SJSA1 (cell line): Measurements from ENCODE around the gene C15orf61. TPM values are rescaled to one million over a fixed set of nuclear protein-coding genes. Genes with fewer than 3 reads are reported as not detected.

Source experiments
- DNase-seq, 2 experiments: peaks; one replicate each; pipeline ENCODE4 v3.0.0-alpha.2; 2015 to 2020; ENCODE audit warnings: low spot score in 2 of 2, low read depth in 1 of 2
- H3K27ac ChIP-seq: fragments of 250-450 bp; sonication (Bioruptor Pico); 2 replicates; pipeline ENCODE4 v1.5.1; 2020; ENCODE audit warnings: mild to moderate bottlenecking, moderate library complexity
- H3K27me3 ChIP-seq: fragments of 250-450 bp; sonication (Bioruptor Pico); replicated peaks from 2 replicates; pipeline ENCODE4 v1.5.1; 2020; ENCODE audit warnings: mild to moderate bottlenecking, moderate library complexity
- H3K36me3 ChIP-seq: fragments of 250-450 bp; sonication (Bioruptor Pico); 2 replicates; pipeline ENCODE4 v1.5.1; 2020; ENCODE audit warnings: mild to moderate bottlenecking
- H3K4me1 ChIP-seq: fragments of 250-450 bp; sonication (Bioruptor Pico); replicated peaks from 2 replicates; pipeline ENCODE4 v1.6.1; 2021; ENCODE audit warnings: mild to moderate bottlenecking
- H3K4me3 ChIP-seq: fragments of 250-450 bp; sonication (Bioruptor Pico); 2 replicates; pipeline ENCODE4 v1.5.1; 2020; ENCODE audit warnings: mild to moderate bottlenecking
- H3K9me3 ChIP-seq: fragments of 250-450 bp; sonication (Bioruptor Pico); replicated peaks from 2 replicates; pipeline ENCODE4 v1.5.1; 2020; ENCODE audit warnings: mild to moderate bottlenecking
- total RNA-seq: library from RNA; depleted of rRNA; stranded (reverse); fragments of >200 nt; shearing (Covaris generic); gene quantifications from 2 replicates; pipeline ENCODE4 v1.2.3, GENCODE V29; 2014

The C15orf61 gene
- total RNA-seq, 1 experiment from 2014 or later, result 3.1 TPM

DNA sequence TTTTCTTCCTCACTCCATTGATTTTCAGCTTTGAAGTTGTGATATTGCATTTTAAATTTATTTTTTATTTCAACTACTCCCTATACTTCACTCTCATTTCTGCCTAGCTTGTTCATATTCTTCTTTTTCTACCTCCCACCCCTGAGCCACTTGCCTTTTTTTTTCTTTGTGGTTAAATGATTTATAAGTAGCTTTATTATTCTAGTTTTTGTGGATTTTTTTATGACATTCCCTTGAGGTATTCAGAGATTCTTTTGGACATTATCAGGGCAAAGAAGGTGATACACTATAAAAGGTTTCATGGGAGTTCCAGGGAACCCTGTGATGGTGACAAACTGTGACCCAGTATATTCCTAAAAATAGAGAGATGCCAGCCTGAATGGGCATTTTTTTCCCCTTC is 3.3 kb downstream of the C15orf61 start:
- Histone ChIP-seq H3K27ac (no peak overlapping the region), H3K4me3 (no peak overlapping the region), H3K9me3 (no peaks in the 10 kb centered on the region), H3K4me1 (peaks cover 19% of the 10 kb centered on the region), H3K27me3 (no peaks in the 10 kb centered on the region), H3K36me3 (peaks cover 2% of the 10 kb centered on the region; the same call in 1 of the 2 replicates)
- DNase-seq, result no peak

- H3K9me3 ChIP-seq, result no peaks in the 10 kb centered on the region
- DNase-seq, result no peak
- H3K4me1 ChIP-seq, result no peaks in the 10 kb centered on the region
- H3K4me3 ChIP-seq, result no peak overlapping the region
- H3K27me3 ChIP-seq, result no peaks in the 10 kb centered on the region
- H3K27ac ChIP-seq, result no peak overlapping the region
- H3K36me3 ChIP-seq, result no peaks in the 10 kb centered on the region; the same call in 1 of the 2 replicates
Measured at GRCh38 chr15:67528513-67528912, 7.6 kb downstream of the C15orf61 start.

- no peaks in the 10 kb centered on the region for H3K27me3 ChIP-seq
- H3K4me3 ChIP-seq, result no peak overlapping the region
- no peaks in the 10 kb centered on the region; the same call in 1 of the 2 replicates for H3K36me3 ChIP-seq
- H3K27ac ChIP-seq, result no peak overlapping the region
- DNase-seq, result no peak
- no peaks in the 10 kb centered on the region for H3K9me3 ChIP-seq
- no peaks in the 10 kb centered on the region for H3K4me1 ChIP-seq
Measured at GRCh38 chr15:67531379-67531914, 10.5 kb downstream of the C15orf61 start.

- Histone ChIP-seq H3K36me3 (no peaks in the 10 kb centered on the region), H3K4me3 (no peak overlapping the region), H3K4me1 (no peaks in the 10 kb centered on the region), H3K9me3 (no peaks in the 10 kb centered on the region), H3K27ac (no peak overlapping the region), H3K27me3 (no peaks in the 10 kb centered on the region)
- no peak for DNase-seq
Measured at GRCh38 chr15:67533873-67534272, 12.9 kb downstream of the C15orf61 start.

GRCh38 chr15:67534360-67534759 is 13.4 kb downstream of the C15orf61 start:
- Histone ChIP-seq H3K27me3 (no peaks in the 10 kb centered on the region), H3K27ac (no peak overlapping the region), H3K4me1 (no peaks in the 10 kb centered on the region), H3K36me3 (no peaks in the 10 kb centered on the region), H3K4me3 (no peak overlapping the region), H3K9me3 (no peaks in the 10 kb centered on the region)
- no peak for DNase-seq

GRCh38 chr15:67537771-67538170 is 16.8 kb downstream of the C15orf61 start:
- H3K4me1 ChIP-seq, result peaks cover under 1% of the 10 kb centered on the region; the same call in 1 of the 2 replicates
- no peaks in the 10 kb centered on the region for H3K9me3 ChIP-seq
- no peak overlapping the region for H3K4me3 ChIP-seq
- H3K36me3 ChIP-seq, result peaks cover 6% of the 10 kb centered on the region; the same call in 1 of the 2 replicates
- no peaks in the 10 kb centered on the region for H3K27me3 ChIP-seq
- DNase-seq, result no peak
- no peak overlapping the region for H3K27ac ChIP-seq

GRCh38 chr15:67542420-67543347 is 21.8 kb downstream of the C15orf61 start, which contains the start of gene MAP2K5:
Gene MAP2K5, plus strand, starts transcription at chr15:67542703. Its CDS starts 633 bp downstream, at chr15:67543336.
- Histone ChIP-seq H3K4me1 (peaks cover 10% of the 10 kb centered on the region), H3K4me3 (peak within 1 kb of the TSS; percentile 84), H3K27me3 (no peaks in the 10 kb centered on the region), H3K36me3 (peaks cover 7% of the 10 kb centered on the region; the same call in 1 of the 2 replicates), H3K9me3 (no peaks in the 10 kb centered on the region), H3K27ac (peak within 1 kb of the TSS; percentile 64)
- peak; percentile 77 for DNase-seq

DNA sequence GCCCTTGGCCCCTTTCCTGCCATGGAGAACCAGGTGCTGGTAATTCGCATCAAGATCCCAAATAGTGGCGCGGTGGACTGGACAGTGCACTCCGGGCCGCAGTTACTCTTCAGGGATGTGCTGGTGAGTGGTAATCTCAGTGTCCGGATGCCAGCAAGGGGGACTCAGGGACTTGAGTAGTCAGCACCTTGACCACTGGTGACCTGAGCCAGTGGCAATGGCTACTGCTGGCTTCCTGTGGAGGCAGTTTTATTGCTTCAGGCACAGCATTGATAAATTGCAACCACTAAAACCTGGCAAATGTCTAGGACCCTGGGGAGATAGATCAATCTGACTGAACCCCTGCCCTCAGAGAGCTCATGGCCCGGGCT is 22.4 kb downstream of the C15orf61 start:
- Histone ChIP-seq H3K27ac (no peak overlapping the region), H3K9me3 (no peaks in the 10 kb centered on the region), H3K36me3 (peaks cover 7% of the 10 kb centered on the region; the same call in 1 of the 2 replicates), H3K27me3 (no peaks in the 10 kb centered on the region), H3K4me3 (peak overlapping the region; percentile 84), H3K4me1 (peaks cover 10% of the 10 kb centered on the region)
- no peak for DNase-seq

DNA sequence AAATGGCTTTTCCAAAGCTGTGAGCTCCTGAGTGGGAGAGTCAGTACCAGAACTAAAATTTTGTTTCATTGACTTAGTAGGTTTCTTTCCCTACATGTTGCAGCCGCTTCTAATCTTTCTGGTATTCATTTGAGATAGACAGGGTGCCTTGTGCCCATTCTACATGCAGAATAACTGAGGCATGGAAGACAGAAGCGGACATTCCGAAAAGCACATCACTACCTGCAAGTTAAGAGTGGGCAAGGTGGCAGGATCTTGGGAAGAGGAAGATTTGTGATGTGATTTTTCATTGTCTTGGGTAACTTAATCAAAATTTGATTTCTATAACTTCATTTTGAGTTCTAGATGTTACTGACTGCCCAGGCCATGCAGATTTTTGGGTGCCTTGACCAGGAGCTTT is 23.5 kb downstream of the C15orf61 start:
- no peak for DNase-seq
- peaks cover 10% of the 10 kb centered on the region for H3K4me1 ChIP-seq
- H3K27me3 ChIP-seq, result no peaks in the 10 kb centered on the region
- H3K4me3 ChIP-seq, result no peak overlapping the region
- peaks cover 7% of the 10 kb centered on the region; the same call in 1 of the 2 replicates for H3K36me3 ChIP-seq
- no peak overlapping the region for H3K27ac ChIP-seq
- H3K9me3 ChIP-seq, result no peaks in the 10 kb centered on the region

- Histone ChIP-seq H3K4me3 (no peak overlapping the region), H3K4me1 (peaks cover 10% of the 10 kb centered on the region), H3K27me3 (no peaks in the 10 kb centered on the region), H3K9me3 (no peaks in the 10 kb centered on the region), H3K27ac (no peak overlapping the region), H3K36me3 (peaks cover 8% of the 10 kb centered on the region; the same call in 1 of the 2 replicates)
- DNase-seq, result no peak
Measured at GRCh38 chr15:67545864-67546263, 24.9 kb downstream of the C15orf61 start.

DNA sequence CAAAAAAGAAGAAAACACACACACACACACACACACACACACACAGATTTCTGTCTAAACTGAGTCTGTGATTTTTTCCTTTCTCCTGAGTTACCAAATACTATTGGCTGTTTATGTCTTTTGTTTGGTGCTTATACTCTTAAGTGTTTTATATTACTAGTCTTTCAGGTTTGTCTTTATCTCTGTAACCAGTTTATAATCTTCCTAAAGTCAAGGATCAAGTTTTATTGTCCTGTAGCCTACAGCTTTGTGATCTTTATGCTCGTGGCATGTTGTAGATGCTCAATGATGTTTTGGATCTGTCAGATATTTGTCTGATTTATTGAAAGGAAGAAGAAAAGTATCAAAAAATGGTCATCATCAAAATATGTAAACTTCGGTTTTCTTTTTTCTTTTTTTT is 26.1 kb downstream of the C15orf61 start:
- Histone ChIP-seq H3K4me1 (peaks cover 10% of the 10 kb centered on the region), H3K36me3 (peaks cover 16% of the 10 kb centered on the region), H3K4me3 (no peak overlapping the region), H3K27ac (no peak overlapping the region), H3K27me3 (no peaks in the 10 kb centered on the region), H3K9me3 (no peaks in the 10 kb centered on the region)
- no peak for DNase-seq

DNA sequence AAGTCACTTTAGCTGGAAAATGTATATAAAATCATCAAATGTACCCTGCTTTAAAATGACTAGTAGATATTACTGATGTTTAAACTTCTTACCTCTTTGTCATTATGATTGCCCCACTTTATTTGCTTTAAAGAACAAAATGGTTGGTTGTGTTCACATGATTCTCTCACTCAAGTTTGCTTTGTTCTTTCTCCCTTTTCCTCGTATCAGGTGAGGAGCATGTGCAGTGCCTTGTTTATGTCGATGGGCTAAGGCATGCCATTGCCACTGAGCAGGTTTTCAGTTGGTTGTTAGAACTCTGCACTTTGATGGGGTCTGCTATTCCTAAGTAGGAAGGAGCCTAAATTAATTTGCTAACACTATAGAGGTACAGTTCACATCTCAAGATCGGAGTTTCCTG is 26.9 kb downstream of the C15orf61 start:
- H3K27ac ChIP-seq, result no peak overlapping the region
- DNase-seq, result no peak
- H3K4me1 ChIP-seq, result peaks cover 9% of the 10 kb centered on the region
- no peaks in the 10 kb centered on the region for H3K9me3 ChIP-seq
- H3K27me3 ChIP-seq, result no peaks in the 10 kb centered on the region
- no peak overlapping the region for H3K4me3 ChIP-seq
- peaks cover 9% of the 10 kb centered on the region; the same call in 1 of the 2 replicates for H3K36me3 ChIP-seq

DNA sequence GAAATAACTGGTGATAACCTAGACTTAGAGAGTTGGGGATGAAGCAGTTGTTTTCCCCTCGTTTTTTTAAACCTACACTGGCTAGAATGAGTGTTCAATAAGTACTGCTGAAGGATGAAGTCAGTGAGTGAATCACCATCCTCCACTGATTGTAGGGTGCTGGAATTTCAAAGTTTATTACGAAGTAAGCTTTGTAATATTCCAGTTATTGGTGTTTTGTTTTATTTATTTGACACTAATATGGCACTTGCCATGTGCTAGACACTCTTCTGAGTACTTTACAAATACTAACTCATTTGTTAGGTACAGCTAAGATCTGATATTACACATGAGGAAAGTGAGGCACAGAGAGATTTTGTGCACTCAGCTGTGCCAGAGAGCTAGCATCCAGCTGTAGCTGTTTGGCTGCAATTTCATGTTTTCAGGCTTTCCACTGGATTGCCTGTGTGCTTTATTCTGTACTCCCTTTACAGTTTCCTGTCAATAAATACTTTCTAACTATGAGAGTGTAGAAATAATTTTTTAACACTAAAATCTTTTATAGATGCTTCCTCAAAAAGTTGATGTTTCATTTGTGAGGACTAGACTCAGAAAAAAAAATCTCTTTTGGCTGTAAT is 27.4 kb downstream of the C15orf61 start:
- Histone ChIP-seq H3K27me3 (no peaks in the 10 kb centered on the region), H3K27ac (no peak overlapping the region), H3K36me3 (peaks cover 9% of the 10 kb centered on the region; the same call in 1 of the 2 replicates), H3K9me3 (no peaks in the 10 kb centered on the region), H3K4me3 (no peak overlapping the region), H3K4me1 (peaks cover 4% of the 10 kb centered on the region)
- DNase-seq, result no peak
